ENCODE results near the gene OSBPL6.

DNA sequence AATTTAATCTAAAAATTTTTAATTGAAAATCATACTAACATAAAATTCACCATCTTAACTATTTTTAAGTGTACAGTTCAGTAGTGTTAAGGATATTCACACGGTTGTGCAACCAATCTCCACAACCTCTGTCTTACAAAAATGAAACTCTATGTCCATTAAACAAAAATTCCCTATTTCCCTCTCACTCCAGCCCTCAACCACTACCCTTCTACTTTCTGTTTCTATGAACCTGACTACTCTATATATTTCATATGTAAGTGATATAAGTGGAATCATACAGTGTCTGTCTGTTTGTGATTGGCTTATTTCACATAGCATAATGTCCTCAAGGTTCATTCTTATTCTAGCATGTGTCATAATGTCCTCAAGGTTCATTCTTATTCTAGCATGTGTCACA, 34.3 kb upstream of the OSBPL6 start:
- TF ChIP-seq, protein P1, sequence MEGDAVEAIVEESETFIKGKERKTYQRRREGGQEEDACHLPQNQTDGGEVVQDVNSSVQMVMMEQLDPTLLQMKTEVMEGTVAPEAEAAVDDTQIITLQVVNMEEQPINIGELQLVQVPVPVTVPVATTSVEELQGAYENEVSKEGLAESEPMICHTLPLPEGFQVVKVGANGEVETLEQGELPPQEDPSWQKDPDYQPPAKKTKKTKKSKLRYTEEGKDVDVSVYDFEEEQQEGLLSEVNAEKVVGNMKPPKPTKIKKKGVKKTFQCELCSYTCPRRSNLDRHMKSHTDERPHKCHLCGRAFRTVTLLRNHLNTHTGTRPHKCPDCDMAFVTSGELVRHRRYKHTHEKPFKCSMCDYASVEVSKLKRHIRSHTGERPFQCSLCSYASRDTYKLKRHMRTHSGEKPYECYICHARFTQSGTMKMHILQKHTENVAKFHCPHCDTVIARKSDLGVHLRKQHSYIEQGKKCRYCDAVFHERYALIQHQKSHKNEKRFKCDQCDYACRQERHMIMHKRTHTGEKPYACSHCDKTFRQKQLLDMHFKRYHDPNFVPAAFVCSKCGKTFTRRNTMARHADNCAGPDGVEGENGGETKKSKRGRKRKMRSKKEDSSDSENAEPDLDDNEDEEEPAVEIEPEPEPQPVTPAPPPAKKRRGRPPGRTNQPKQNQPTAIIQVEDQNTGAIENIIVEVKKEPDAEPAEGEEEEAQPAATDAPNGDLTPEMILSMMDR (IDR thresholded peaks at IDR 0.05): no peak
- TF ChIP-seq EZH2phosphoT487 (IDR thresholded peaks at IDR 0.05): no peak

Measured in neural progenitor cell (in vitro differentiated cells).